ENCODE results near the gene KREMEN2.

Gene KREMEN2

DNA sequence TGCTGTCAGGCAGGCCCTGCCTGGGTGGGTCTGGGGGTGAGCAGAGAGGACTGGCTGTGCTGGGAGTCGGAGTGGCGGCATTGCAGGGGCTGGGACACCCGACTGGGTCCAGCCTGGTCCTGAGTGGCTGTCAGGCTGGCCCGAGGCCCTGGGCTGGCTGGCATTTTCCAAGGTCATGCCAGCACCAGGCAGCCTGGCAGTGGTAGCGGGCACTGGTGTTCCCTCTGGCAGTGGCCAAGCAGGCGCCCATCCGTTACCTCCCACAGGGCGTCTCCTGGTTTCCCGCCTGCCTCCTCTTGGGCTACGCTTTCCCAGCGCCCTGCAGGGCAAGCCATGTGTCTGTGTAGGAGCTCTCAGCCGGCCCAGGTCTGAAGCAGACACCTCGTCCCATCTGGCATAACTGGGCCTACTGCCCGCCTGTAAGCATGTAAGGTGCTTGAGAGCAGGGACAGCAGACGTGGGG lies 21.8 kb downstream of the KREMEN2 start:
- Histone ChIP-seq H3K4me2 (ENCODE audit: low read depth, low read length, poor library complexity, severe bottlenecking) (no peak overlapping the region), H3K79me2 (ENCODE audit: insufficient read depth, low read length) (peaks cover 2% of the 10 kb centered on the region; the same call in 1 of the 2 replicates), H3F3A (ENCODE audit: low read depth) (no peaks in the 10 kb centered on the region), H3K36me3 (ENCODE audit: insufficient read depth, low read length) (no peaks in the 10 kb centered on the region), H3K4me3 (ENCODE audit: low read length, poor library complexity, severe bottlenecking) (no peak overlapping the region), H4K20me1 (ENCODE audit: insufficient read depth, low read length, poor library complexity, severe bottlenecking) (no peaks in the 10 kb centered on the region), H3K9ac (ENCODE audit: low read depth, low read length, poor library complexity, severe bottlenecking) (no peak overlapping the region), H3K4me1 (ENCODE audit: insufficient read depth, low read length, poor library complexity, severe bottlenecking) (no peaks in the 10 kb centered on the region), H3K9me2 (replicated peaks; ENCODE audit: low read depth, low read length) (no peaks in the 10 kb centered on the region), H3K9me3 (ENCODE audit: insufficient read depth, low read depth, low read length) (no peaks in the 10 kb centered on the region), H2AFZ (ENCODE audit: low read length) (no peak overlapping the region), H3K27me3 (ENCODE audit: insufficient read depth, low read length, poor library complexity, severe bottlenecking) (no peaks in the 10 kb centered on the region)
- TF ChIP-seq, protein P1, sequence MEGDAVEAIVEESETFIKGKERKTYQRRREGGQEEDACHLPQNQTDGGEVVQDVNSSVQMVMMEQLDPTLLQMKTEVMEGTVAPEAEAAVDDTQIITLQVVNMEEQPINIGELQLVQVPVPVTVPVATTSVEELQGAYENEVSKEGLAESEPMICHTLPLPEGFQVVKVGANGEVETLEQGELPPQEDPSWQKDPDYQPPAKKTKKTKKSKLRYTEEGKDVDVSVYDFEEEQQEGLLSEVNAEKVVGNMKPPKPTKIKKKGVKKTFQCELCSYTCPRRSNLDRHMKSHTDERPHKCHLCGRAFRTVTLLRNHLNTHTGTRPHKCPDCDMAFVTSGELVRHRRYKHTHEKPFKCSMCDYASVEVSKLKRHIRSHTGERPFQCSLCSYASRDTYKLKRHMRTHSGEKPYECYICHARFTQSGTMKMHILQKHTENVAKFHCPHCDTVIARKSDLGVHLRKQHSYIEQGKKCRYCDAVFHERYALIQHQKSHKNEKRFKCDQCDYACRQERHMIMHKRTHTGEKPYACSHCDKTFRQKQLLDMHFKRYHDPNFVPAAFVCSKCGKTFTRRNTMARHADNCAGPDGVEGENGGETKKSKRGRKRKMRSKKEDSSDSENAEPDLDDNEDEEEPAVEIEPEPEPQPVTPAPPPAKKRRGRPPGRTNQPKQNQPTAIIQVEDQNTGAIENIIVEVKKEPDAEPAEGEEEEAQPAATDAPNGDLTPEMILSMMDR (conservative IDR thresholded peaks at IDR 0.05; ENCODE audit: low read length), result no peak

DNA sequence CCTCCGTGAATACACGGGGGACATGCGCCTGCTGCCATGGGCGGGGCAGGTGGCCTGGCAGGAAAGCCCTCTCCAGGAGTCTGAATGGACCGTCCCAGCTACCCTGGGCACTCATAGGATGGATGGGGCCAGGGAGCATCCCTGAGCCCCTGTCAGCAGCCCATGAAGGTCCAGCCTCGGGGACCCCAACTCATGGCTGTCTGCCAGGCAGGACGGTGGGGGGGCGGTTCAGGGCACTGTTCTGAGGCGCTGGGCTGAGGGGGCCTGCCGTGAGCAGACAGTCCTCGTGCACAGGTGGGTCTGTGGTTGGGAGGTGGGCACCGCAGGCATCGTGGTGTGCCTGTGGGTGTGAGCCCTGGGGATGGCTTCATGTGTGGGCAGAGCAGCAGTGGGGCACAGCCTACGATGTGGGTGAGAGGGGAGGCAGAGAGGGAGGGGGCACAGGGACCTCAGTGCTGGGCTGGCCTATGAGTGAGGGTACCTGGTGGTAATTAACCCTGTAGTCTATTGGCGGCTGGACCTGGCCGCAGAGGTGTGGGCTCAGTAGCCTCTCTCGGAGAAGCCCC lies 22.6 kb downstream of the KREMEN2 start:
- H3K4me3 ChIP-seq (ENCODE audit: low read length, poor library complexity, severe bottlenecking), result no peak overlapping the region
- TF ChIP-seq, protein P1 (conservative IDR thresholded peaks at IDR 0.05; ENCODE audit: low read length), result no peak
- TF ChIP-seq EZH2phosphoT487 (IDR thresholded peaks at IDR 0.05; ENCODE audit: borderline replicate concordance), result no peak
- H4K20me1 ChIP-seq (ENCODE audit: insufficient read depth, low read length, poor library complexity, severe bottlenecking), result no peaks in the 10 kb centered on the region
- H3K4me1 ChIP-seq (ENCODE audit: insufficient read depth, low read length, poor library complexity, severe bottlenecking), result no peaks in the 10 kb centered on the region
- no peak overlapping the region for H2AFZ ChIP-seq (ENCODE audit: low read length)
- H3K9me3 ChIP-seq (ENCODE audit: insufficient read depth, low read depth, low read length), result no peaks in the 10 kb centered on the region
- no peaks in the 10 kb centered on the region for H3K79me2 ChIP-seq (ENCODE audit: insufficient read depth, low read length)
- H3F3A ChIP-seq (ENCODE audit: low read depth), result no peaks in the 10 kb centered on the region
- H3K36me3 ChIP-seq (ENCODE audit: insufficient read depth, low read length), result no peaks in the 10 kb centered on the region
- no peak overlapping the region for H3K9ac ChIP-seq (ENCODE audit: low read depth, low read length, poor library complexity, severe bottlenecking)
- H3K9me2 ChIP-seq (replicated peaks; ENCODE audit: low read depth, low read length), result no peaks in the 10 kb centered on the region
- H3K27me3 ChIP-seq (ENCODE audit: insufficient read depth, low read length, poor library complexity, severe bottlenecking), result no peaks in the 10 kb centered on the region
- H3K4me2 ChIP-seq (ENCODE audit: low read depth, low read length, poor library complexity, severe bottlenecking), result no peak overlapping the region

DNA sequence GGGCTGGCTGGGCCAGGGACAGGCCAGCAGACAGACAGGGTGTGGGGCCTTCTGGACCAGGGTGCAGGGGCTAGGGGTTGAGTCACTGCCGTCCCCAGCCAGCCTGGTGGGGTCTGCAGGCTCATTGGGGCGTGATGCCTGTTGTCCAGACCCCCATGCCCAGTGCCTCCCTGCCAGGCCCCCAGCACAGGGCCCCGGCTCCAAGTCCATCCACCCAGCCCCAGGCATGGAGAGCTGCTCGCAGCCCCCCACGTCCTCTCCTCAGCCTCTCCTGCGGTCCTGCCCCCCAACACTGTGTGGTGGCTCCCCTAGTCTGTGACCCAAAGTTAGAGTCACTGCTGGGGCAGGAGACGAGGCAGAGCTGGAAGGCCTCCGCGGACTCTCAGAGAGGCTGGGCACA lies 23.2 kb downstream of the KREMEN2 start:
- H3K4me1 ChIP-seq (ENCODE audit: insufficient read depth, low read length, poor library complexity, severe bottlenecking), result no peaks in the 10 kb centered on the region
- H3K79me2 ChIP-seq (ENCODE audit: insufficient read depth, low read length), result no peaks in the 10 kb centered on the region
- no peaks in the 10 kb centered on the region for H4K20me1 ChIP-seq (ENCODE audit: insufficient read depth, low read length, poor library complexity, severe bottlenecking)
- H3K27me3 ChIP-seq (ENCODE audit: insufficient read depth, low read length, poor library complexity, severe bottlenecking), result no peaks in the 10 kb centered on the region
- TF ChIP-seq, protein P1 (conservative IDR thresholded peaks at IDR 0.05; ENCODE audit: low read length), result no peak
- no peak for TF ChIP-seq EZH2phosphoT487 (IDR thresholded peaks at IDR 0.05; ENCODE audit: borderline replicate concordance)
- H3F3A ChIP-seq (ENCODE audit: low read depth), result no peaks in the 10 kb centered on the region
- H3K9ac ChIP-seq (ENCODE audit: low read depth, low read length, poor library complexity, severe bottlenecking), result no peak overlapping the region
- H3K9me3 ChIP-seq (ENCODE audit: insufficient read depth, low read depth, low read length), result no peaks in the 10 kb centered on the region
- no peak overlapping the region for H2AFZ ChIP-seq (ENCODE audit: low read length)
- no peak overlapping the region for H3K4me3 ChIP-seq (ENCODE audit: low read length, poor library complexity, severe bottlenecking)
- no peaks in the 10 kb centered on the region for H3K9me2 ChIP-seq (replicated peaks; ENCODE audit: low read depth, low read length)
- no peak overlapping the region for H3K4me2 ChIP-seq (ENCODE audit: low read depth, low read length, poor library complexity, severe bottlenecking)
- H3K36me3 ChIP-seq (ENCODE audit: insufficient read depth, low read length), result no peaks in the 10 kb centered on the region
